Transverse colon (tissue), 4 donors: ENCODE measurements around the gene EMILIN1. TPM values are rescaled to one million over a fixed set of nuclear protein-coding genes. Genes with fewer than 3 reads are reported as not detected.
A peak's percentile ranks its signal among the peaks of the same experiment; 100 is the strongest.

Source experiments
- DNase-seq: peaks from one replicate; pipeline ENCODE4 v3.0.0-alpha.2; 2019
- H3K27ac ChIP-seq, 4 donors: fragments of 200-600 bp; sonication (generic); 2 replicates each; pipeline ENCODE4 v1.5.1; 2016 to 2018; ENCODE audit warnings: inconsistent platforms in 4 of 4
- H3K27me3 ChIP-seq: fragments of 200-600 bp; sonication (generic); 2 replicates; pipeline ENCODE4 v1.5.1; 2017; ENCODE audit warnings: inconsistent platforms
- H3K36me3 ChIP-seq, 4 donors: fragments of 200-600 bp; sonication (generic); 2 replicates each; pipeline ENCODE4 v1.5.1; 2017 to 2019; ENCODE audit warnings: inconsistent platforms in 4 of 4
- H3K4me1 ChIP-seq, 4 donors: fragments of 200-600 bp; sonication (generic); 2 replicates each; pipeline ENCODE4 v1.5.1; 2017 to 2020; ENCODE audit warnings: inconsistent platforms in 4 of 4
- H3K4me3 ChIP-seq, 4 donors: fragments of 200-600 bp; sonication (generic); 1 replicate in 1 of 4; 2 replicates in 3 of 4; pipeline versions ENCODE4 v1.5.1 to v1.6.1; 2017 to 2019; ENCODE audit warnings: inconsistent platforms in 4 of 4
- H3K9me3 ChIP-seq, 2 donors: fragments of 200-600 bp; sonication (generic); 2 replicates each; pipeline ENCODE4 v1.5.1; 2017 to 2019; ENCODE audit warnings: inconsistent platforms in 2 of 2
- EP300 ChIP-seq: sonication (generic); formaldehyde crosslinking; IDR thresholded peaks from one replicate; pipeline ENCODE4 v1.6.1; 2017; ENCODE audit warnings: antibody characterized with exemption, low read depth
- POLR2A ChIP-seq: fragments of 450-650 bp; IDR thresholded peaks from one replicate; pipeline ENCODE4 v1.6.1; 2016; ENCODE audit warnings: antibody characterized with exemption, mild to moderate bottlenecking, moderate library complexity
- POLR2AphosphoS5 ChIP-seq, 3 donors: sonication (generic); formaldehyde crosslinking; IDR thresholded peaks; one replicate each; pipeline ENCODE4 v1.6.1; 2016; ENCODE audit warnings: antibody characterized with exemption in 3 of 3
- WGBS, 2 donors: methylation state at CpG; one replicate each; pipeline ENCODE4 v1.1.5; 2018; ENCODE audit warnings: low coverage in 1 of 2; 5-methylcytosine and 5-hydroxymethylcytosine counted together
- in situ Hi-C, 4 donors: fragments of 200-750 bp; cut with MboI; loops; one replicate each; pipeline versions ENCODE4 v1.15.0 to v1.15.1; 2017; ENCODE audit warnings: low sequenced_read_pairs in 3 of 4, low pct_ligation_motif_present in 1 of 4, low pct_unique_long_range_greater_than_20kb in 1 of 4
- intact Hi-C: fragments of 100-400 bp; cut with DNase I; formaldehyde crosslinking; loops from one replicate; pipeline ENCODE4 v1.15.1; 2023; ENCODE audit warnings: low total_unique reads
- total RNA-seq, 4 donors: library from RNA; depleted of rRNA; stranded (reverse); fragments of >200 nt; gene quantifications; one replicate each; pipeline ENCODE4 v1.1.0, GENCODE V29; 2016
- TF ChIP-seq, protein P1 (sequence below), 5 experiments: fragments of 200-600 bp in 3 of 5; fragments of 450-650 bp in 2 of 5; sonication (generic) in 3 of 5; IDR thresholded peaks; 1 replicate in 2 of 5; 2 replicates in 3 of 5; pipeline ENCODE4 v1.5.1; 2016 to 2017; ENCODE audit warnings: antibody characterized with exemption in 5 of 5, inconsistent platforms in 3 of 5, mild to moderate bottlenecking in 2 of 5, moderate library complexity in 1 of 5

EMILIN1 gene
- total RNA-seq, 4 donors from 2014 or later: 41.0 to 152 (median 65.6) TPM

DNA sequence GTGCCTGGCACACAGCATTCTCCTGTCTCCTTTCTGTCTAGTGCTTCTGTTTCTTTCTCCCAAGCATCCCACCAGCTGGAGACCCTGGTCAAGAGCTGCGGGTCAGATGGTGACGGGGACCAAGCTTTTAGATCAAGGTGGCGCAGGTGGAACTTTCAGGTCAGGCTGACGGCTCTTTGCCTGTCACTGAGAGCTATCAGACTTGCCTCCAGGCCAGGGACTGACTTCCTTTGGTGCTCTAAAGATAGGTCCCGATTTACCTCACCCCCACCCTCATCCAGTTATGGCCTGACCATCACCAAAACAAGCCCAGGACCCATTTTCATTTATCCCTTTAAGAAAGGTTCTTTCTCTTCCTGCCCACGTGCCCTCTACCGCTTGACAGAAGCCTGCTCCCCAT is 1.2 kb upstream of the EMILIN1 start:
- H3K4me1 ChIP-seq: peaks cover 17 to 72% (median 32%) of the 10 kb centered on the region in 4 donors
- in situ Hi-C loops: loop anchor here in 3 of 4 donors (25.0 kb wide), 1 partner anchor 115 kb away; the partner anchor contains the start of gene MAPRE3 (in 3 of the 3)
- no peaks in the 10 kb centered on the region for H3K36me3 ChIP-seq
- no peaks in the 10 kb centered on the region for H3K9me3 ChIP-seq
- DNase-seq: no peak
- peak overlapping the region; percentile 92 to 96 (median 95) for H3K27ac ChIP-seq
- no peaks in the 10 kb centered on the region for H3K27me3 ChIP-seq
- intact Hi-C loops: no loop called here
- WGBS, 2 donors: 50 to 60% methylated on average over 2 to 7 of the region's 7 CpGs
- TF ChIP-seq POLR2AphosphoS5 (IDR thresholded peaks at IDR 0.05) (no peak), EP300 (no peak), POLR2A (no peak)
- TF ChIP-seq, protein P1, sequence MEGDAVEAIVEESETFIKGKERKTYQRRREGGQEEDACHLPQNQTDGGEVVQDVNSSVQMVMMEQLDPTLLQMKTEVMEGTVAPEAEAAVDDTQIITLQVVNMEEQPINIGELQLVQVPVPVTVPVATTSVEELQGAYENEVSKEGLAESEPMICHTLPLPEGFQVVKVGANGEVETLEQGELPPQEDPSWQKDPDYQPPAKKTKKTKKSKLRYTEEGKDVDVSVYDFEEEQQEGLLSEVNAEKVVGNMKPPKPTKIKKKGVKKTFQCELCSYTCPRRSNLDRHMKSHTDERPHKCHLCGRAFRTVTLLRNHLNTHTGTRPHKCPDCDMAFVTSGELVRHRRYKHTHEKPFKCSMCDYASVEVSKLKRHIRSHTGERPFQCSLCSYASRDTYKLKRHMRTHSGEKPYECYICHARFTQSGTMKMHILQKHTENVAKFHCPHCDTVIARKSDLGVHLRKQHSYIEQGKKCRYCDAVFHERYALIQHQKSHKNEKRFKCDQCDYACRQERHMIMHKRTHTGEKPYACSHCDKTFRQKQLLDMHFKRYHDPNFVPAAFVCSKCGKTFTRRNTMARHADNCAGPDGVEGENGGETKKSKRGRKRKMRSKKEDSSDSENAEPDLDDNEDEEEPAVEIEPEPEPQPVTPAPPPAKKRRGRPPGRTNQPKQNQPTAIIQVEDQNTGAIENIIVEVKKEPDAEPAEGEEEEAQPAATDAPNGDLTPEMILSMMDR (IDR thresholded peaks at IDR 0.05): no peak
- H3K4me3 ChIP-seq: no peak overlapping the region

DNA sequence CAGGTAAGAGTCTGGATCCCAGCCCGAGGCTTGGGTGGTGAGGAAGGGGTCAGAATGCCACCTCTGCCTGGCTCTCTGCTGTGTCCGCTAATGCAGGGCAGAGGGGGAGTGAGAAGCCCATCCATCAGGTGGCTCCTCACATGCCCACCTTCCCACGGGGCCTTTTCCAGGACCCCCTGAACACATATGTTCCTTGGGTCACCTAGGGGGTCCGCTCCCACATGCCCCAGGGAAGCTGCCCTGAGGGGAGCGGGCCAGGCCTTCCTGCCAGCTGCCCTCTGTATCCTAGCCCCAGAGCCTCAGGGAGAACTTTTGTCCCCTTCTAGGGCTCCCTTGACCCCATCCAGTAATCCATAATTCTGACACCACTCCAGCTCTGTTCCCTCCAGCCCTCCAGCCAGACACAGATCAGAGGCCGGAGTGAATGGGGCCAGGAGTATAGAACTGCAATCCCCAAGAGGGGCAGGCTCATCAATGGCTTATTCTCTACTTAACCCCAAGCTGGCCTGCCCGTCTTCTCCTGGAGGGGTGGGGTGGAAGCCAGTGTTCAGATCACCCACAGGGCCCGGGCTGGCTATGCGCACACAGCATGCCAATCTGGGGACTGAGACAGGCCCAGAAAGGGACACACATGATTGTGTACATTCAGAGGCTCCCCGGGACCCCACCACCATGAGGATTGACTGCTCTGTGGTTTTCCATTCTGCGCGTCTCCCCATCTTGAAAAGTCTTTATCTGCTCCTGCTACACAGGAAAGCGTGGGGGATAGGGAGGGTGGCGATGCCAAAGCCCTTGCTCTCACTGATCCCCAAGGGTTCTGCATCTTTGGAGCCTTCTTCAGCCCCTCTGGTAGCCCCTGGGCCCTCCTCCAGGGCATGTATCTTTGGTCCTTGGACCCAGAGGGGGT is 1.1 kb downstream of the EMILIN1 start:
- H3K27ac ChIP-seq: peak overlapping the region; percentile 92 to 96 (median 95)
- TF ChIP-seq EP300 (no peak), POLR2A (no peak), POLR2AphosphoS5 (IDR thresholded peaks at IDR 0.05) (no peak)
- TF ChIP-seq, protein P1 (IDR thresholded peaks at IDR 0.05): no peak
- no peaks in the 10 kb centered on the region for H3K36me3 ChIP-seq
- H3K4me3 ChIP-seq: peak overlapping the region; percentile 35 to 60 (median 48)
- no peaks in the 10 kb centered on the region for H3K9me3 ChIP-seq
- in situ Hi-C loops: loop anchor here (10.0 to 25.0 kb wide), 2 partner anchors 115 to 117 kb away; partner anchors contain the start of gene MAPRE3 (in 3 of the 4)
- peaks cover 18 to 69% (median 24%) of the 10 kb centered on the region in 4 donors for H3K4me1 ChIP-seq
- H3K27me3 ChIP-seq: no peaks in the 10 kb centered on the region
- 60% methylated on average over 13 of the region's 14 CpGs; no CpG with 5 or more reads in 1 of the 2 donors for WGBS, 2 donors
- intact Hi-C loops: no loop called here
- DNase-seq: no peak

DNA sequence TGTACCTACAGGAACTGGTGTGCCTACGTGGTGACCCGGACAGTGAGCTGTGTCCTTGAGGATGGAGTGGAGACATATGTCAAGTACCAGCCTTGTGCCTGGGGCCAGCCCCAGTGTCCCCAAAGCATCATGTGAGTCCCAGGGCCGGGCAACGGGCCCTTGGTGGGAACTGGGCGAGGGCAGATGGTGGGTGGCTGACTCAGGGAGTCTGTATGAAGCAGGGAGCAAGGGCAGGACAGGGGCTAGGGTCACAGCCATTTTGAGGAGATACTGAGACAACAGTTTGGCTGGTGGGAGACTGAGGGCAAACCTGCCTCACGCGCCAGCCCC is 1.7 kb downstream of the EMILIN1 start:
- WGBS, 2 donors: 75% methylated on average over 7 of the region's 7 CpGs; no CpG with 5 or more reads in 1 of the 2 donors
- no peaks in the 10 kb centered on the region for H3K9me3 ChIP-seq
- peak overlapping the region; percentile 35 to 60 (median 48) for H3K4me3 ChIP-seq
- in situ Hi-C loops: loop anchor here (10.0 to 25.0 kb wide), 2 partner anchors 115 to 118 kb away; partner anchors contain the start of gene MAPRE3 (in 3 of the 4)
- H3K27me3 ChIP-seq: no peaks in the 10 kb centered on the region
- no peaks in the 10 kb centered on the region for H3K36me3 ChIP-seq
- peaks cover 16 to 67% (median 26%) of the 10 kb centered on the region in 4 donors for H3K4me1 ChIP-seq
- H3K27ac ChIP-seq: peak overlapping the region; percentile 92 to 96 (median 95)
- no peak for DNase-seq
- TF ChIP-seq POLR2AphosphoS5 (IDR thresholded peaks at IDR 0.05): no peak
- intact Hi-C loops: no loop called here

DNA sequence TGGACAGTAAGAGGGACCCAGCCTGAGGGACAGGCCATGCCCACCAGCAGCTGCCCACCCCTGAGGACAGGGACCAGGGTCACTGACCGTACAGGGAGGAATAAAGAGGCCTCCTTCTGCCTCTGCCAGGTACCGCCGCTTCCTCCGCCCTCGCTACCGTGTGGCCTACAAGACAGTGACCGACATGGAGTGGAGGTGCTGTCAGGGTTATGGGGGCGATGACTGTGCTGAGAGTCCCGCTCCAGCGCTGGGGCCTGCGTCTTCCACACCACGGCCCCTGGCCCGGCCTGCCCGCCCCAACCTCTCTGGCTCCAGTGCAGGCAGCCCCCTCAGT is 2.2 kb downstream of the EMILIN1 start:
- 82% methylated on average over 14 of the region's 14 CpGs; no CpG with 5 or more reads in 1 of the 2 donors for WGBS, 2 donors
- H3K4me1 ChIP-seq: peaks cover 18 to 67% (median 28%) of the 10 kb centered on the region in 4 donors
- in situ Hi-C loops: loop anchor here (10.0 to 25.0 kb wide), 2 partner anchors 116 to 118 kb away; partner anchors contain the start of gene MAPRE3 (in 3 of the 4)
- no peaks in the 10 kb centered on the region for H3K36me3 ChIP-seq
- no peak for TF ChIP-seq EP300
- TF ChIP-seq, protein P1 (IDR thresholded peaks at IDR 0.05): no peak
- TF ChIP-seq POLR2AphosphoS5 (IDR thresholded peaks at IDR 0.05): no peak
- TF ChIP-seq POLR2A: no peak
- no peak for DNase-seq
- intact Hi-C loops: no loop called here
- H3K27ac ChIP-seq: peak overlapping the region; percentile 92 to 96 (median 95)
- H3K4me3 ChIP-seq: peak overlapping the region in 3 of 4 donors; percentile 35 to 59 (median 37)
- H3K9me3 ChIP-seq: no peaks in the 10 kb centered on the region
- no peaks in the 10 kb centered on the region for H3K27me3 ChIP-seq
